Activated T-cell treated with anti-CD3 and anti-CD28 coated beads, Interleukin-2, amount 50 U/mL, for 1 hour (primary cell): Measurements from ENCODE around the gene CELF1.

Source experiments
- DNase-seq: peaks from one replicate; pipeline ENCODE4 v3.0.0-alpha.2; 2020

The CELF1 gene

GRCh38 chr11:47552566-47553405, at the start of gene CELF1:
Gene CELF1, minus strand, starts transcription at chr11:47553132. Its CDS starts 53,609 bp downstream, at chr11:47499523.
- DNase-seq, result peak; percentile 93

GRCh38 chr11:47599902-47600301, 47.0 kb upstream of the CELF1 start:
- no peak for DNase-seq

- no peak for DNase-seq
Measured at GRCh38 chr11:47595967-47596366, 43.0 kb upstream of the CELF1 start.

DNA sequence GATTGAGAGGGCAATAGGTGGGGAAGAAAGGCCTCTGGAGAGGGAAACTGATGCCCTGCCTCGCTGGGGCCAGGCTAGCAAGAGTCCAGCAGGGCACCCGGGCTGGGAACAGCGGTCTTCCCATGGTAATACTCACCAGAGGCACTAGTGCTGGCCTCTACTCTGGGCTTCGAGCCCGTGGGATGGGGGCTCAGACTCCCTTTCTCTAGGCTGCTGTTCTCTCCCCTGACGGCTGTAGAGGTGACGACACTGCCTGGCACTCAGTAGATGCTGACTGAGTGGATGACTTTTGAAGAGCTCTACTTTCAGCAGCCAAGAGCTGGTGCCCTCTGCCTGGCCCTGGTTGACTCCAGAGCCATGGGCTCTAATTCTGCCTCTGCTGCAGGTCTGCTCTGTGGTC, 42.1 kb upstream of the CELF1 start:
- DNase-seq, result no peak

DNA sequence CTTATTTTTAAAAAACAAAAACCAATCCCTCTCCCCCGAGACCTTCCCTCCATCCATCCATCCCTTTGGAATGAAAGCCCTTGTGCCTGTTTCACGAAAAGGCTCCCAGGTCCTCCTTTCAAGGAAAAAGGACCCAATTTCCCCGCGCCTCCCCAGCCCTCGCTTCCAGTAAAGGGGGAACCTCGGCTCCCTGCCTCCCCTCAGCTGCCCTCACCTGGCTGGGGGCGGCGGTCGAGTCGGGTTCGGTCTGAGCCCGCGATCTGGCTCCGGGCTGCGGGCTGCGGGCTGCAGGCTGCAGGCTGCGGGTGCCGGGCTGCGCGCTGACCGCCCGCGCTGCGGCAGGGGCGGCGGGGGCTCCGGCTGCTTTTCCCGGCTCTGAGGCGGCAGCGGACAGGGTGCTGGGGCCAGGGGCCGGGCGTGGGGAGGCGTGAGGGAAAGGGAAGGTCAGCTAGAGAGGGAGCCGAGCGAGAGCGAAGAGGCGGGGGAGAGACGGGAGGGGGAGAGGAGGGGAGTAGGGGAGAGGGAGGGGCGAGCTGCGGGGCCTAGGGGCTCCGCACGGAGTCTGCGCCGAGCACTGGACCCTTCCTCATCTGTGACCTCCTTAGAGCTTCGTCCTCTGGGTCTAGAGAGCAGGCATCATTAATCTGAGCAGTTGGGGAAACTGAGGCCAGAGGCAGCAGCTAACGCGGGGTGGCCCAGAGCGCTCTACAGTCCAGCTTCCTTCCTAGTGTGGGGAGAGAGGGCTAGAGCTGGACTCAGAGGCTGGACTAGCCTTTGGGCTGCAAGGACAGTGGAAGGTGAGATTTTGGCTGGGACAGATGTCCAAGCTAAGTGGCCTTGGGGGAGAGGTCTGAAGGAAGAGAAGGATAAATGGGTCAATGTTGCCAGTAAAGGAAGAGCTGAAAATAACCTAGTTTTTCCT, 41.3 kb upstream of the CELF1 start, which contains the start of gene C1QTNF4:
C1QTNF4 (minus strand) TSS at position 478 of the 922 bp plus-strand sequence. CDS start 3,601 bp downstream, outside the sequence.
- DNase-seq, result no peak

- DNase-seq, result no peak
Measured at GRCh38 chr11:47593492-47593933, 40.6 kb upstream of the CELF1 start.

- DNase-seq, result no peak
Measured at GRCh38 chr11:47592970-47593369, 40.0 kb upstream of the CELF1 start.

- no peak for DNase-seq
Measured at GRCh38 chr11:47592251-47592650, 39.3 kb upstream of the CELF1 start.

- no peak for DNase-seq
Measured at GRCh38 chr11:47591764-47592163, 38.8 kb upstream of the CELF1 start.

DNA sequence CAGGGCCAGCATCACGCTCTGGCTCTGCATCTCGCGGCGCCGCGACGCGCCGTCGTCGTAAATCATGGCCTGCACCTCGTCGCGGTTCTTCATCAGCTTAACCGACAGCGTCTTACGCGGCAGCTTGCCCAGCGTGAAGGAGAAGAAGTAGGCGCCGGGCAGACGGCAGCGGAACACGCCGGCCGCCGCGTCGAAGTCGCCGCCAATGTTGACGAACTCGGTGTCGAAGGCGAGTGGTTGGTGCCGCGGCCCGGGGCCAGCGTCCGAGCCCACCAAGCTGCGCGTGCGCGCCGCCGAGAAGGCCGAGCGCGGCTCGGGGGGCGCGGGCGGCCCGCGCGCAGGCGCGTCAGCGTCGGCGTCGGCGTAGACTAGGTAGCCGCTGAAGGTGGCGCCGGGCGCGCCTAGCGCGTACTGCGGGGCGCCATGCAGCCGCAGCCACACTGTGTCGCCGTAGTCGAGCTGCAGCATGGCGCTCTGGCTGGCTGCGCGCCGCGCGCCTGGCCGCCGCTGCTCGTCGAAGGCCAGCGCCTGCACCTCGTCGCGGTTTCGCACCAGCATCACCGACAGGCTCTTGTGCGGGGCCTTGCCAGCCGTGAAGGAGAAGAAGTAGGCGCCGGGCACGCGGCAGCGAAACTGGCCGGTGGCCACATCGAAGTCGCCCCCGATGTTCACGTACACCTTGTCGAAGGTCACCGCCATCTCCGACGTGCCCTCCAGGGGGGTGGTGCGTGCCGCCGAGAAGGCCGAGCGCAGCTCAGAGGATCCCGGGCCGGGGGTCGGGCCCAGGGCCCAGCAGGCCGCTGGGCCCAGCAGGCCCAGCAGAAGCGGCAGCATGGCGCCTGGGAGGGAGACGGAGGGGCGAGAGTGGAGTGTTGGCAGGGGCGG, 37.3 kb upstream of the CELF1 start:
- no peak for DNase-seq

- no peak for DNase-seq
Measured at GRCh38 chr11:47589584-47589976, 36.6 kb upstream of the CELF1 start.

GRCh38 chr11:47589118-47589517, 36.2 kb upstream of the CELF1 start:
- DNase-seq, result no peak

DNA sequence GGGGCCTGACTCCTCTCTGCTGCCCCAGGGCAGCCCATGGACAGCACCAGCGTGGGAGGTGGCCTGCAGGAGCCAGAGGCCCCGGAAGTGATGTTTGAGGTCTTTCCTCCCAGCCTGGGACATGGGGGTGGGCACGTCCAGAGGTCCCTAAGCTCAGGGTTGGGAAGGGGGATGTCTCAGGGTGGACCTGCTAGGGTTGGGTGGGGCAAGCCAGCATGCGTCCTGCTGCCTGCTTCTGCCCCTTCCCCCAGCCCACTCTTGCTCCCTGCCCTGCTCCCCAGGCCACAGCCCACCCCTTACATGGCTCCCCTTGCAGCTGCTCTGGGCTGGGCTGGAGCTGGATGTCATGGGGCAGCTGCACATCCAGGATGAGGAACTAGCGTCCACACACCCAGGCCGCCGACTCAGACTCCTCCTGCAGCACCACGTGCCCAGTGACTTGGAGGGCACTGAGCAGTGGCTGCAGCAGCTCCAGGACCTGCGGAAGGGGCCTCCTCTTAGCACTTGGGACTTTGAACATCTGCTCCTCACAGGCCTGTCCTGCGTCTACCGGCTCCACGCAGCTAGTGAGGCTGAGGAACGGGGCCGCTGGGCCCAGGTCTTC, 34.9 kb upstream of the CELF1 start:
- no peak for DNase-seq

DNA sequence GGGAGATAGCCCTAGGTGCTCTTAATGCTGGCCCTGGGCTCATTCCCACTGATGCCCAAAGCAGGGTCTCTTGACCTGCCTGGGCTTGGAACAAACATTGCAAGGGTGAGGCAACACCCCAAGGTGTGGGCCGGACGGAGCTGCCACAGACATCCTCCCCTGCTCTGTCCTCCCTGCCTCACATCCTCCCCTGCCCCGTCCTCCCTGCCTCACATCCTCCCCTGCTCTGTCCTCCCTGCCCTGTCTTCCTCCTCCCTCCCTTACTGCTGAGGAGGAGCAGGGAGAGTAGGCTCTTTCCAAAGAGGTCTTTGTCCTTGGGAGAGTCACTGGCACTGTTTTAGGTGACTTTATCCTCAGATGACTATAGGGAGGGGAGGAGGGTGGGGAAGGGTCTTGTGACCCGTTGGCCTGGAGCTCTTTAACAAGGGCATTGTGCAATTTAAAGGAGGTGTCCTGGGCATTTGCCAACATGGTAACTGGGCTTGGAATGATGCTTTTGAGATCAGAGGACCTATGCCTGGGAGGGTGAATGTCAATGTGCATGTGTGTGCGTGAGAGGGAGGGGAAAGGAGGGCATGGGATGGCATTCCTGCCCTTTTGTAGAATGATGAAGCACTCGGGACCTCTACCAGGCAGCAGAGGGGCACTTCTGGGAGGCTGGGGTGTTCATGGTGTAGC, 34.2 kb upstream of the CELF1 start:
- DNase-seq, result no peak

- no peak for DNase-seq
Measured at GRCh38 chr11:47586098-47586855, 33.3 kb upstream of the CELF1 start, which contains the start of gene FAM180B. Gene FAM180B, plus strand, starts transcription at chr11:47586678. Its CDS starts 91 bp downstream, at chr11:47586769.

DNA sequence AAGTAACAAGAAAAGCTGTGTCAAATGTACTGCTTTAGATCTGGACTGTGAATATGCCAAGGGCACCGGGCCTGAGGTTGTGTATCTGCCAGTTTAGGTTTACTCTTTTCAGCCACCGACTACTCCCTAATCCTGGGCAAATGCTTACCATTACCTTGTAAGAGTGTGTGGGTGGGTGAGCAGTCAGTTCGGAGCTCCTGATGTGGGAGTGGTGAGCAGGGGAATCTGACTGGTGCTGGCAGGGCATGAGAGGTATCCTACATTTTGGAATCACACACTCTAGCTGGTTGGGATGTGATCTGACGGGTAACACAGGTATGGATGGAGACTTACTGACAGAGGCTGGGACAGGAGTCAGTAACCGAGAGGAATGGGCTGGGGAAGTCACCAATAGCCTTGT, 30.9 kb upstream of the CELF1 start:
- DNase-seq, result no peak

DNA sequence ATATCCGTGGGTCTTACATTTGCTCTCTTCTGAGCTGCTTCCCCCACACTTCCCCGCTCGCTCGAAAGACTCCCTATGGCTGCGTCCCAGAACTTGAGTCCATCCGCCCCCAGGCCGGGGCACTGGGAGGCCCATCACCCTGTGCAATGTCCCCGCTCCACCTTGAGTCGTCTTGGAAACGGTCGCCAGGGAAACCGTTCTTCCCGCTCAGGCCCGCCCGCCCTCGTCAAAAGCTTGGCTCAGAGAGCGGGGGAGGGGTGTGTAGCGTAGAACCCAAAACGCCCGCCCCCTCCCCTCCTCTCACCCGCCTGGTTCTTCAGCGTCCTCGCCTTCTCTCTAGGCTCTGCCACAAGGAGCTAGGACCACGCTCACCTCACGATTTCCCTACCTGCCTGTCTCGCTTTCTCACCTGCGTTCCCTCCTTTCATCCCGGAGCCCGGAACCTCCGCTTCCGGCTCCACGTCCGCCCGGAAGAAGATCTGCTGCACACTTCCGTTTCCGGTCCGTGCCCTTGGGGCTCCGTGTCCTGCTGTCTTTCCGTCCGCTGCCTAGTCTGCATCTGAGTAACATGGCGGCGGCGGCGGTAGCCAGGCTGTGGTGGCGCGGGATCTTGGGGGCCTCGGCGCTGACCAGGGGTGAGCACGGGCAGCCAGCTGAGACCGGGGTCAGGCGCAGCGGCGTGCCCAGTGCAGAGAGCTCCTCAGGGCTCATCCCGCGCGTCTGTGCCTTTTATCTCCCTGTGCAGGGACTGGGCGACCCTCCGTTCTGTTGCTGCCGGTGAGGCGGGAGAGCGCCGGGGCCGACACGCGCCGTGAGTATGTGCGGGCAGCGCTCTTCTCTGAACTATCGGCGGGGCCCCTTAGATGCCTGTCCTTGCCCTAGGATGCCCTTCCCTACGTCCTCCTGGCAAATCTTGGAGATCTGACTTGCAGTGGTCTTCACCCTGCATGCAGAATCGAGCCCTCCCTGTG, 25.9 kb upstream of the CELF1 start, which contains the start of the genes KBTBD4 and NDUFS3:
KBTBD4 (minus strand) TSS at position 447 of the 971 bp plus-strand sequence; CDS start at position 428, 19 bp downstream.
NDUFS3 (plus strand) TSS at position 551 of the 971 bp plus-strand sequence; CDS start at position 569, 18 bp downstream.
- DNase-seq, result peak; percentile 93

- DNase-seq, result no peak
Measured at GRCh38 chr11:47577460-47578041, 24.6 kb upstream of the CELF1 start.

DNA sequence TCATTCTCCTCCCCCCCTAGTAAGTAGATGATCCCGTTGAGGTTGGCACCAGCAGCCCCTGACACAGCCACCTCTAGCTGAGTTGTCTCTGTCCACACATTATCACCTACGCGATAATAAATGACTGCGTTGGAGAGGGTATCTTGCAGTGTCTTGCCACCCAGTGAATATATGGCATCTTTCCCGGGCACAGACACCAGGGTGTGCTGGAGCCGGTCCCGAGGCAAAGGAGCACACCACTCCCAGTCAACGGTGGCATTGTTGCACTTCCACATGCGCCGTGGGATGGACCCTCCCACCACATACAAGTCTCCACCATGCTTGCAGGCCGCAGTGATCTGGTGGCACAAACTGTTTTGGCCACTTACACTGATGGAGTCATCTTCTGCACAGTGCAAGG, 20.4 kb upstream of the CELF1 start:
- DNase-seq, result no peak
